IPS DF 19.7 (cell line): ENCODE results near the gene RSPH6A.
"Not testable (repeated sequence)": the region's sequence is repeated elsewhere in the genome, so short reads cannot be mapped to it uniquely, and the experiment has no call there.

Experiments
- DNase-seq: peaks from one replicate; pipeline ENCODE4 v3.0.0-alpha.2; 2013; ENCODE audit warnings: low read depth, low spot score

The RSPH6A gene

DNA sequence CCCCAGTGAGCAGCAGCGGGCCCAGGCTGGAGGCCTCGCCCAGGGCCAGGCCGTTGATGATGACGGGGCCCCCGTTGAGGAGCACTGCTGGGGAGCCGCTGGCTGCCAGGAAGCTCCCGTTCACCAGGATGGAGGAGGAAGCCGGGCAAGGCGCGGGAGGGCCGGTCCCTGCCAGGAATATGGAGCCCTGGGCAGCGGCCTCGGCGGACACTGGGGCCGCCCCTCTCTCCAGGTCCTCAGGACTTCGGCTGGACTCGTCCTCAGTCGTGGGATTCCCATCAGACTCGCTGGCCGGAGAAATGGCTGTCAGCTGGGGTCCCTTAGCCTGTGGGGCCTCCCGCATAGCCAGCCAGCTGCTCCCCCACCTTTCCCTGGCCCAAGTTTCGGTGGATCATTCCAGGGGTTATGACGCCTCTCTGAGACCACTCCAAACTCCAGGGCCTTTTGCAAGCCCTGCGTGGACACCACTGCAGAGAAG lies 48.2 kb downstream of the RSPH6A start:
- DNase-seq = no peak

DNA sequence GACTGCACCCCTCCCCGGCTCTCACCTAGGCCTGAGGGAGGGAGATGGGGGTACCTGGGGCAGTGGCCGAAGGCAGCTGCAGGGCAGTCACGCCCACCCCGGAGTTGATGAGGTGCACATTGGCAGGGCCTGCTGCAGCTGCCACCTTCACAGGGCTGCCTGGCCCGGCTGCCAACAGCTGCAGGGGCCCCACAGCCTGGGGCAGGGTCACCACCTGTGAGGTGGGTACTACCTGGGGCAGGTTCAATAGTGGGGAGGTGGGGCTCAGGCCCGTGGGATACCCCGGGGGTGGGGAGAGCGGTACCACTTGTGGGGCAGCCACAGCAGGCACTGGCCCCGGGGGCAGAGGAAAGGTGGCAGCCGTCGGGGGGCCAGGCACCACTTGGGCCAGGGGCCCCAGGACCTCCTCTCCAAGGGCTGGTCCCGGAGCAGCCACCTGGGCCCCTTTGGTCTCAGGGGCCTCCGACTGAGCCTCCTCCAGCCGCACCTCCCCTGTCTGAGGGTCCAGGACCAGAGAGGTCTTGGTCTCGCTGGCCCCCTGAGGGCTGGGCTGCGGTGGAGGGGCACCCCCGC lies 48.7 kb downstream of the RSPH6A start:
- no peak for DNase-seq

DNA sequence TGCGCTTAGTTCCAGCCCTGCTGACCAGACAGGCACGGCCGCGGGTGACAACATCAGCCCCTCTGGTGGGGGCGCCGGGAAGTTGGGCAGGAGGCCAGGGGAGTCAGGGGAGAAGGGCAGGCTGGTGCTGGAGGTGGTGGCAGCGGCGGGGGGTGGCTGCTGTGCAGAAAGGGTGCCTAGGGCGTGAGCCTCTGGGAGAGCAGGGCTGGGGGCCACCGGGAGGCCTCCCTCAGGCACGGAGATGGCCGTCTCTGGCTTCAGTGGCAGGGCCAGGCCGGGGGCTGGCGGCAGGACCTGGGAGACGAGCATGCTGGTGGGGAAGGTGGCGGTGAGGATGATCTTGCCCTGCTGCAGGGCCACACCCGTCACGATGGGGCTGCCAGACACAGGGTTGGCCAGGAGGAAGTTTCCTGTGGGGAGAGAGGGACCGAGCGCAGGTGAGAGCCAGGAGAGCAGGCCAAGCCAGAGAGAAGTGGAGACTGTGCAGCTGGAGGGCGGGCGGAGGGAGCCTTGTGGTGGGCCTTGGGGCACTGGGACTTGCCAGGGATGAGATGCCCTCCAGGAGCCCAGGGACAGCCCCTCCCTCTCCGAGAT lies 49.3 kb downstream of the RSPH6A start:
- no peak for DNase-seq

DNA sequence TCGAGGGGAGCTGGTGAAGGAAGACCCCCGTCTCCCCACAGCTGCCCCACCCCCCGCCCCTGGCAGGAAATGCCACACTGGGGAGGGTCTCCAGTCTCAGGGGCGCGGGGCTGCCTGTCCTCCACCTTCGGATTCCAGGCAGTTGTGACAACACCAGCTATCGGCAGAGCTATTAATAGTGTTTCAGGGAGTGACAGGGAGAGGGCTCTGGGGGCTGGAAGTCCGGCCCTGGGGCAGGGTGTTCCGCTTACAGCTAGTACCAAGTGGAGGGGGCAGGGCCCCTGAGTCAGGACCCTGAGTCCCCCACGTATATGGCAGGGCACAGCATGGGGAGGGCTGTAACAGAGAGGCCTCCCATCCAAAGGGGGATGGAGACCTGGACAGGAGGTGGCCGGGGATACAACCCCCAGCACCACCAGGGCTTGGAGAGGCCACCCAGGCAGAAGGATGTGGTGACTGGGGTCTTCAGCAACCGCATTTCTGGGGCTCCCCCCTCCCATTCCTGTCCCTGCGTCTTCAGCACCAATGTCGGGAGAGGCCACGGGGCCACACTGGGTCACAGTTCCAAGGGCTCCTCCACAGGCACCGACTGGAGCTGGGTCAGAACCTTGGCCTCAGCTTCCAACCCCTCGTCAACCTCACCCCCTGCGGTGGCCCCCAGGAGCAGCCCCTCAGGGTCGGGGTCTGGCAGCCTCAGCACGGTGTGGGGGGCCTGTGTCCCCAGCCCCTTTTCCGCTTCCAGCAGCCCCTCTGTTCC lies 50.0 kb downstream of the RSPH6A start:
- no peak for DNase-seq

DNA sequence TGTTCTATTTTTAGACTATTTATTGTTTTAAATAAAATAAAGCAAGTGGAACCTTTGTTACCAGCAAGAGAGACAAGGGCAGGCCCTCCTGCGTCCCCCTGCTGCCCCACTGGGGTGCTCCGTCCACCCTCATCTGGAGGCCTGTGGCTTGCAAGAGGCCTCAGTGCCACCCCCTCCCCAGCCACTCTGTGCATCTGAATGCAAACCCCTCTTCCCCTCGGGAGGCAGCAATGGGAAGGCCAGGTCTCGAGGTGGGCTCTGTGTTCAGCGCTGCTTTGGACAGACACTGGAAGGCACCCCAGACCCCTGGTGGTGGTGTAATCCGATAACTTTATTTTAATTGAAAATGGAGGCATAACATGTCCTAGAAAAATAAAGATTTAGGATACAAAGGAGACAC lies 50.6 kb downstream of the RSPH6A start:
- DNase-seq = no peak

DNA sequence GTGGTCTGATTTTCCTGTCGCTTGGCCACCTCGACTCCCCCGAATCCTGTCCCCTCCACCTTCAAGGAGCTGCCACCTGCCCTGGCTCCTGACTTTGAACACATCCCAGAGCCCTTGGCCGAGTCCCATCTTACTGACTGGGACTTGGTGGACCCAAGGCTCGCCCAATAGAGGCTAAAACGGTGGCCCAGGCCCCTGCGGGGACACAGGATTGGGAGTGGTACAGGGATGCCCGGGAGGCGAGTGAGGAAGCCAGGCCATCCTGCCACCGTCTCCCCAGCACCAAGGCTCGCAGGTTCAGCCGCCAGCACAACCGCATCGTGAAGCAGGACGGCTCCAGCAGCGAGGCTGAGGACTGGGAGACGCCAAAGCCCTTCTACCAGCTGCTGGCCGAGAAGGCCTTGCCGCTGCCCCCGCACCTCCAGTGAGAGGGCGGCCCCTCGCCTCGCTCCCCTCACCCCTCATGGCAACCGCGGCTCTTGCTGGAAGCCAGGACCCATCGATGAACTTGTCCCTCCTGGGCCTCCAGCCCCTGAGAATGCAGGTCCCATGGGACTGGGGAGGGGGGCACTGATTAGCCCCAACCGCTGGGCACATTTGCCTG lies 51.3 kb downstream of the RSPH6A start:
- no peak for DNase-seq

DNA sequence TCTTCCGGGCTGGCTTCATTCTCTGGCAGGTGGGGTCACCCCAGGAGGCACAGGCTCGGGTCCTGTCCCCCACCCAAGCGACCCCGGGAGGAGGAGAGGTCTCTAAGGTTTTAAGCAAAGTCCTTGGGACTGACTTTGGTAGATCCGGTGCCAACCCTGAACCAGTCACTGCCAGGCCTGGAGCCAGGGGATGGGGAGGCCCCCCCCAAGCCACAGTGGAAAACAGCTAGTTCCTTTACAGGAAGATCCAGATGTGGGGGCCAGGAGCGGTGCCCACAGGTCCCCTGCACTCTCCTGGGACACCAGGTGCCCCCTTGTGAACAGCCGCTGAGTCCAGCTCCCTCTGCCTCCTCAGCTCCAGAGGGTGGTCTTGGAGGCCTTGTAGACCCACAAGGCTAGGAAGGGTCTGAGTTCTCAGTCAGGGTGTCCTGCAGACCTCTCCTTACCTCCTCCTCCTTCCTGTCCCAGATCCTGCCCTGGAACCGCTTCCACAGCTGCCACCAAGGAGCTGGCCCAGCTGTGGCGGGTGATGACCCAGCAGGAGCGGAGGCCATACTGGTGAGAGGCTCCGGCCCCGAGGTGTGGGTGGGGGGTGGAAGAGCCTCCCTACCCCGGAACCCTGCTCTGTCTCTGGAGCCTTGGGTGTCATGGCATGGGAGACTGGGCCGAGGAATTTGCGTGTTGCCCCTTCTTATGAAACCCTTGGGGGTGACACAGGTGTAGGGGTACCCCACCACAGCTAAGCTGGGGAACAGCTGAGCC lies 52.1 kb downstream of the RSPH6A start:
- DNase-seq = no peak

DNA sequence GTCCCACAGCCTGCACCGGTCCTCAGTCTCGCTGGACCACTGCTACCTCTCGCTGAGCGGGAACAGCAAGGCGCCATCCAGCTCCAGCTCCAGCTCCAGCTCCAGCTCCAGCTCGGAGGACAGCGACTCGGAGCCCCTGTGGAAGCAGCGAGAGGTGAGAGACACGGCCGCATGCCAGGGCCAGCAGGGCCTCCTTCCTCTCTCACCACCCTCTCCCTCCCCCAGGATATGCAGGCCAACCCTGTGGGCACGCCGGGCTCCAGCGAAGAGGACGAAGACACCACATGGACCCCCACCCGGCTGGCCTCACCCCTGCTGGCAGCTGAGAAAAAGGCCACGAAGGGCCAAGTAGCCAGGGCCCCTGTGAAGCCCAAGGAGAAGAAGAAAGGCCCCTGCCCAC lies 53.4 kb downstream of the RSPH6A start:
- DNase-seq = no peak

DNA sequence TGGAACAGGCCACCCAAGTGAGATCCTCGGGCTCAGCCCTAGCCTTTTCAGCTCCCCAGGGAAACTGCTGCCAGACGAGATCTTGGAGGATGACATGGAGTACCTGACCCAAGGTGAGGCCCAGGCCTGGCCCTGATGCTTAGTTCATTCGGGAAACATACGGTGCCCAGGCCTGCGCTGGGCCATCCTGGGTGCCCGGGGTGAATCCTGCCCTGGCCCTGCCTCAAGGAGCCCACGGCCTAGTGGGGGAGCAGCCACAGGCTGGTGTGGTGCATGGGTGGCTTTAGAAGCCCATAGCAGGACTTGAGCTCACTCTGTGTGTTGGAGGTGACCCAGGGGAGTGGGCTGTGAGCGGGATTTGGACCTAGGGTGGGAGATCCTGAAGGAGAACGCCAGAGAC lies 56.2 kb downstream of the RSPH6A start:
- no peak for DNase-seq

DNA sequence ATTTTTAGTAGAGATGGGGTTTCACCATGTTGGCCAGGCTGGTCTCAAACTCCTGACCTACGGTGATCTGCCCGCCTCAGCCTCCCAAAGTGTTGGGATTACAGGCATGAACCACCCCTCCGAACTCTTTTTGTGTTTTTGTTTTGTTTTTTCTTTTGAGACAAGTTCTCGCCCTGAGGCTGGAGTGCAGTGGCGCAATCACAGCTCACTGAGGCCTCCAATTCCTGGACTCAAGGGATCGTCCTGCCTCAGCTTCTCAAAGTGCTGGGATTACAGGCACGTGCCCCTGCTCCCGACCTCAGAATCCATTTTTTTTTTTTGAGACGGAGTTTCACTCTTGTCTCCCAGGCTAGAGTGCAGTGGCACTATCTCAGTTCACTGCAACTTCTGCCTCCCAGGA lies 57.4 kb downstream of the RSPH6A start:
- no peak for DNase-seq

DNA sequence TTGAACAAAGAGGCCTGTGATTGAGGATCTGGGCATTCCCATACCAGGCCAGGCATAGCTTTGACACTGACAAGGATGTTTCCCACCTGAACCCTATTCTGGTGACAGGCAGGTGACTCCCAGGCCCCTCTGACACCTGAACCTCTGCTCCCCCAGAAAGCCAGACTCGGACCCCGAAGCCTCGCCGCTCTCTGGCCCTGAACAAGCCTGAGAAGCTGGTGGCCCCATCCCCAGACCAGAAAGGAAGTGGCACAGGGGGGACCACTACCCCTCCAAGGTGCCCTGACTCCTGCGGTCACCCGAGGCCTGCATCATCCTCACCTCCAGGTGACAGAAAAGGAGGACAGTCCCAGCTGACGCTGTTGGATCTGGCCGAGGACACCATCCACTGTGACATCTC lies 60.8 kb downstream of the RSPH6A start:
- no peak for DNase-seq

DNA sequence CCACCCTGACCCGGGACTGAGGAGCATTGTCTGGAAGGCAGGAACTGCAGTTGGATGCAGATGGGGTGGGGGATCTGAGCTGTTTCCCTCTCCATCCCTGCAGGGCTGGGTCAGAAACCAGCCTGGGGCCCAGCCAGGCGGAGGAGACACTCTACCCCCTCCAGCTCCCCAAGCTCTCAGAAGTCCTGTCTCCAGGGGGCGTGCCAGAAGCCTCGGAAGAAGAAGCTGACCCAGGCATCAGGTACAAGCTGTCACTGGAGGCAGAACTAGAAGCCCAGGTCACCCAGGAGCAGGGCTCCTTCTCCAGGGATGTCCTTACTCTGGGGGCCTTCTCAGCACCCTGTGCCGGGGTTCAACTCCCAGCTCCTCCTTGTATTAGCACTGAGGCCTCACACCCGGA lies 61.6 kb downstream of the RSPH6A start:
- DNase-seq = no peak

DNA sequence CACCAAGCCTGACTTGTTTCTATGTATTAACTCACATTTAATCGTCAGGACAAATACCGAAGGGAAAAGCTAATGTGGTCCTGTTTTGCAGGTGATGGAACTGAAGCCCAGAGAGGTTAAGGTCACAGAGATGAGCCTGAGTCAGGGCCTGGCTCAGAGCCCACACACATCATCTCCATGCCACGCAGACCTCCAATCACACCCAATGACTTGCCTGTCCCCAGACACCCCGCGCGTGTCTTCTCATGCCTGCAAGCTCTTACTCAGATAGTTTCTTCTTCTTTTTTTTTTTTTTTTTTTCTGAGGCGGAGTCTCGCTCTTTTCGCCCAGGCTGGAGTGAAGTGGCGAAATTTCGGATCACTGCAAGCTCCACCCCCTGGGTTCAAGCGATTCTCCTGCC lies 62.5 kb downstream of the RSPH6A start:
- no peak for DNase-seq

DNA sequence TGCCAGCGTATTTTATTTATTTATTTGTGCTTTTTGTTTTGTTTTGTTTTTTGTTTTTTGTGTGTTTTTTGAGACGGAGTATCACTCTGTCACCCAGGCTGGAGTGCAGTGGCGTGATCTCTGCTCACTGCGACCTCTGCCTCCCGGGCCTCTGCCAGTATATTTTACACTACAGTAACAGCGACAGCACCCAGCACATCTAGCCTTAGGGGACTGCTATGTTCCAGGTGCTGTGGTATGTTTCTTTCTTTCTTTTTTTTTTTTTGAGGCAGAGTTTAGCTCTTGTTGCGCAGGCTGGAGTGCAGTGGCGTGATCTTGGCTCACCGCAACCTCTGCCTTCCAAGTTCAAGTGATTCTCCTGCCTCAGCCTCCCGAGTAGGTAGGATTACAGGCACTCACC lies 63.6 kb downstream of the RSPH6A start:
- DNase-seq = not testable (repeated sequence)

DNA sequence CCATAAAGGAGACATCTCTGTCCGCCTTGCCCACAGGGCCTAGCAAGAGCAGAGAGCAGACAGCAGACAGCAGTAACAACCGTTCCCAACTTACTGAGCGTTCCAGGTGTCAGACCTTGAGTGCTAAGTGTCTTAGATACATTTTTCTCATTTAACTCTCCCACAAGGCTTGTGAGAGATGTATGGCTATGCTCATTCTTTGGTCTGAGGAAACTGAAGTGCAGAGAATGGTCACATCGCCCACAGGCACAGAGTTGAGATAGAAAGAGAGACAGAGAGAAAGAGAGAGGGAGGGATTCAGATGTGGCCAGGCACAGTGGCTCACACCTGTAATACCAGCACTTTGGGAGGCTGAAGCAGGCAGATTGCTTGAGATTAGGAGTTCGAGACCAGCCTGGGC lies 67.6 kb downstream of the RSPH6A start:
- DNase-seq = no peak

DNA sequence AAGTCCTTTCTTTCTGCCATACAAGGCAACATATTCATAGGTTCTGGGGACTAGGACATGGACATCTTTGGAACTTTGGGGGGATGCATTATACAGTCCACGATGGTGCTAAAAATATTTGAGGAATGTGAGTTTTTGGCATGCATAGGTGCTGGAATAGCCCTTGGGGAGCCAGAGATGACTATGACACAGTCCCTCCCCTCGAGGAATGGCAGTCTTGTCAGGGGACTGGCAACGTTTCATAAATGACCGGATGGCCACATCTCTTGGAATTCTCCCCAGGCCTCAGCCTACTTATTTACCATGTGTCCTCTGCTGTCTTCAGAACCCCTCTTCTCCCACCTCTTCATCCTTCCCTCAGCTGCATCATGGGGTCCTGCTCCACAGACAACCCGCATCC lies 68.2 kb downstream of the RSPH6A start:
- DNase-seq = no peak
